ENCODE results near the gene CRIP2.

- TF ChIP-seq POLR2A (IDR thresholded peaks at IDR 0.05) (no peak), CTCF (IDR thresholded peaks at IDR 0.05) (no peak)
Measured at GRCh38 chr14:105526776-105527380, 52.3 kb downstream of the CRIP2 start.

Data from ovary (tissue), 3 donors.